HG03565 (cell line): ENCODE data around the gene KLHDC1.
"Not testable (repeated sequence)": the region's sequence is repeated elsewhere in the genome, so short reads cannot be mapped to it uniquely, and the experiment has no call there.

ENCODE experiments used
- ATAC-seq: cut with Tn5 transposase; IDR thresholded peaks from one replicate; pipeline ENCODE4 v1.9.1; 2021; ENCODE audit warnings: mild to moderate bottlenecking, moderate library complexity; ENCODE audit not compliant: unreplicated experiment

KLHDC1 gene, protein sequence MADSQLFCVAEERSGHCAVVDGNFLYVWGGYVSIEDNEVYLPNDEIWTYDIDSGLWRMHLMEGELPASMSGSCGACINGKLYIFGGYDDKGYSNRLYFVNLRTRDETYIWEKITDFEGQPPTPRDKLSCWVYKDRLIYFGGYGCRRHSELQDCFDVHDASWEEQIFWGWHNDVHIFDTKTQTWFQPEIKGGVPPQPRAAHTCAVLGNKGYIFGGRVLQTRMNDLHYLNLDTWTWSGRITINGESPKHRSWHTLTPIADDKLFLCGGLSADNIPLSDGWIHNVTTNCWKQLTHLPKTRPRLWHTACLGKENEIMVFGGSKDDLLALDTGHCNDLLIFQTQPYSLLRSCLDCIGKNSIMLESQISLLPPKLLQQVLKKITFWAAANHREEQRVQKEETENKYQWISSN

DNA sequence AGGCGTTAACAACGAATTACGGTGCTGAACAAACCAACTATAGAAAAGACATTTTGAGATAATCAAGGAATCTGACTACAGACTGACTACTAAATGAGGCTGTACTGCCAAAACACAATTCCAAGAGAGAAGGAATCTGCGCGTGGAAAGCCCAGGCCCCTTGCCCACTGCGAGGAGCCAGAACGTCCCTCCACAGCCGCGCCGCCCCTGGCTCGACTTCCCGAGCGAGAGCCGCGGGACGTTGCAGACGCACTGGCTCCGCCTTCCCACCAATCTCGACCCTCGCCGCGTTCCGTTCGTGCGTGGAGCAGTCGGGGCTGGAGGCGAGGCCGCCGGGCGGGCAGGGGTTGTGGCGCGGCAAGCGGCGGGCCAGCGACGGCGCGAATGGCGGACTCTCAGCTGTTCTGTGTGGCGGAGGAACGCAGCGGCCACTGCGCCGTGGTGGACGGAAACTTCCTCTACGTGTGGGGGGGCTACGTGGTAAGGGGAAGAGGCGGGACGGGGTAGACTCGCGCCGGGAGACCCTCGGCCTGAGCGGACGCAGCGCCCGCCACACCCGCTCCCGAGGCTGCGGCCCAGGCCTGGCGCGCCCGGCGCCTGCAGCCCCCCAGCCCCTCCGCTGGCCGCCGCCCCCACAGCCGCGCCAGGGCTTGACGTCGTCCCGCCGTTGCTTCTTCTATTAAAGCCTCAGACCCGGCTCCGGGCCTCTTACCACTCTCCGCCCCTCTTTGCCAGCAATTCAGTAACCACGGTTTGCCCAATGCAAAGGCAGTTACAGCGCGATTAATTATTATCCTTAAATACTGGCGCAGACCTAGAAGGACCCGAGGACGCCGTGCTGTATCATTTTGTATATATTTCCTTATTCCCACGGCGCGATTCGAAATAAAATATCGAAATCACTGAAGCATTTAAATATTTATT, at the start of gene KLHDC1:
Gene KLHDC1, plus strand, starts transcription at position 310 of the 924 bp plus-strand sequence. Its CDS starts 75 bp downstream, at position 385.
- ATAC-seq = peak; percentile 39

DNA sequence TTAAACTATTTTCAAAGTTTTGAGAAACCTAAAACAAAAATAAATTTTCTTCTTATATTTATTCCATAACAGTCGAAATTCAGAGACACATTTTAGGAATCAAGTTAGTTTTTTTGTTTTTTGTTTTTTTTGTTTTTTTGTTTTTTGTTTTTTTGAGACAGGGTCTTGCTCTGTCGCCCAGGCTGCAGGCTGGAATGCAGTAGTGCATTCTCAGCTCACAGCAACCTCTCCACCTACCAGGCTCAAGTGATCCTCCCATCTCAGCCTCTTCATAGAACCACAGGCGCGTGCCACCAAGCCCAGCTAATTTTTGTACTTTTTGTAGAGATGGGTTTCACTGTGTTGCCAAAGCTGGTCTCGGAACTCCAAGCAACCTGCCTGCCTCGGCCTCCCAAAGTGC, 39.4 kb upstream of the KLHDC1 start:
- no peak for ATAC-seq

DNA sequence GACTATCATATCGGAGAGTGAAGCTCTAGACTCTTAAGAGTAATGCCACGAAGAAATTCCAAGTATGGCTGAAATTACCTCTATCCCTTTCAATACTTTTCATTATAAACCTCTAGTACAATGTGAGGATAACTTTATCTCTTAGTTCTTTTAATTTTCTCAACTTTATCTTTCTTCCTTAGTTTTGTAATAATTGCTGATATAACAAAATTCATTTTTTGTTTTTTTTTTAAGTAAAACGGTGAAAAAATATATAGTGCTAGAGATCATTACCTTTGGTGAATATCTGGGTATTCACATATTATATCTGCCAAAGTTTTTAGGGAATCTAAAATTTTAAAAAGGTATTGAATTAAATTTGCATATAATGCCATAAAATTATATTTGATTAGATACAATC, 38.4 kb upstream of the KLHDC1 start:
- no peak for ATAC-seq

DNA sequence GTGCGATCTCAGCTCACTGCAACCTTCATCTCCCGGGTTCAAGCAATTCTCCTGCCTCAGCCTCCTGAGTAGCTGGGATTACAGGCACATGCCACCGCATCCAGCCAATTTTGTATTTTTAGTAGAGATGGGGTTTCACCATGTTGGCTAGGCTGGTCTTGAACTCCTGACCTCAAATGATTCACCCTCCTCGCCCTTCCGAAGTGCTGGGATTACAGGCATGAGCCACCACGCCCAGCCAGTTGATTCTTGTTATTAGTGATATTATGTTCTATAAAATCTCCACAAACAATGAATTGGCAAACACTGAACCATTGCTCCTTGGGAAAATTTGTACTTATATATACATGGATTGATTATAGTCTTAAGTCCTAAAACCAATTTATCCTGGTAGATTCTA, 35.4 kb upstream of the KLHDC1 start:
- not testable (repeated sequence) for ATAC-seq

DNA sequence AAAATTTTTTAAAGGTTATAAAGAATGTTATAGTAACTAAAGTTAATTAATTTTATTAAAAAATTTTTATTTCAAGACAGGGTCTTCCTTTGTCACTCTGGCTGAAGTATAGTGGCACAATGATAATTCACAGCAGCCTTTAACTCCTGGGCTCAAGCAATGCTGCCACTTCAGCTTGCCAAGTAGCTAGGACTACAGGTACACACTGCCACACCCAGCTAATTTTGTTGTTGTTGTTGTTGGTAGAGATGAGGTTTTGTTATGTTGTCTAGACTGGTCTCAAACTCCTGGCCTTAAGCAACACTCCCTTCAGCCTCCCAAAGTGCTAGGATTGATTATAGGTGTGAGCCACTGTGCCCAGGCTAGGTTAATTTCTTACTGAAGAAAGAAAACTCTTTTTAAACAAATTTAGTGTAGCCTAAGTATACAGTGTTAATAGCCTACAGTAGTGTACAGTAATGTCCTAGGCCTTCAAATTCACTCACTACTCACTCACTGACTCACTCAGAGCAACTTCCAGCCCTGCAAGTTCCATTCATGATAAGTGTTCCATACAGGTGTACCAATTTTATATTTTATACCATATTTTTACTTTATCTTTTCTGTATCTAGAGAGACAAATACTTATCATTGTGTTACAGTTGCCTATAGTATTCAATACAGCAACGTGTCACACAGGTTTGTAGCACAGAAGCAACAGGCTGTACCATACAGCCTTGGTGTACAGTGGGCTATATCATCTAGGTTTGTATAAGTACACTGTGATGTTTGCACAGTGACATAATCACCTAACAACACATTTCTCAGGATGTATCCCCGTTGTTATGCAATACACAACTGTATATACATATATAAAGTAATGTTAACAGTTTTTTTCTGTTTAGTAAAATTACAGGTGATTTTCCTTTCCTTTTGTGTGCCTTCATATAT, 33.1 kb upstream of the KLHDC1 start:
- no peak for ATAC-seq

DNA sequence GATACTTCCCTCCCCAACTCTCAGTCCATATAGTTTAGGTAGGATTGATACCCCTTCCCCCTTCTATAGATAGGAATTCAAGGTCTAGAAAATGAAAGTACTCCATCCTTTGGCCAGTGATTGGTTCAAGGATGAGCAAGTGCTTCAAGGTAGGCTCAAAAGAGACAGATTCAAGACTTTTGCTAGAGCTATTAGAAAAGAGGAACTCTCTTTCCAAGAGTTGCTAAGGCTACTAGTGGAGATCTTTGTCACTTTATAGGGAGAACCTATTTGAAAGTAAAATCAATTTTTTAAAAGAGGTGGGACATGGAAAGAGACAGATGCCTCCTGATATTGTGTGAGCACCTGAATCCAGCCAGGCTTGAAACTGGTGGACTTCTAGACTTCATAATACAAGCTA, 22.4 kb upstream of the KLHDC1 start:
- ATAC-seq = no peak

DNA sequence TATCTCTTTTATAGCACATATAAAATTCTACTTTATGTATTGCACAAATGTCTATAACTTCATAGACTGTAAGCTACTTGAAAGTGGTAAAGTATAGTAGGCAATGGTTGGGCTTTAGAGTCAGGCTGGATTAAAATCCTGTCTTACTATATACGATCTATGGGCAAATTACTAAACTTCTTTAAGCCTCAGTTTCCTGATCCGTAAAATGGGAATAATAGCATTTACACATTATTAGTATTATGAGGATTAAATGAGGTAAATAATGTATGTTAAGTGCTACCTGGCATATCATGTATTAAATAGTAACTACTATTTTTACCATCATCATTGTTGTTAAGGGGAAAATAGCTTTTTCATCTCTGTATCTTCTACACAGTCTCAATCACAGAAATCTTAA, 19.3 kb upstream of the KLHDC1 start:
- no peak for ATAC-seq

DNA sequence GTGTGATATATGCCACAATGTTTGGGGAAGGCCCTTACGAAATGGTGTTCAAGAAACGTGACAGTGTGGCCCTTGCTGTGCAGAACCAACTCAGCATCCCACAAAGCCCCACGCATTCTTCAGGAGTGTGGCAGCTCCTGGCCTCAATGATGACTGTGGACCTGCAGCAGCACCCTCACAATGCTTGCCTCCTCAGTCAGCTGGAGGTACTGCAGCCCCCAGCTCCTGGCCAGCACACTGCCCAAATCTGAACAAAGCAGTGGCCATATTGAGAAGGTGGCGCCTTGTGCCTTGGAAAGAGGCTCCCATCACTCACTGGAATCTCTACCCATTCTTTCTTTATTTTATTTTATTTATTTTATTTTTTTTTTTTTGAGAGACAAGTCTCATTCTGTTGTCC, 15.3 kb upstream of the KLHDC1 start:
- ATAC-seq = no peak

DNA sequence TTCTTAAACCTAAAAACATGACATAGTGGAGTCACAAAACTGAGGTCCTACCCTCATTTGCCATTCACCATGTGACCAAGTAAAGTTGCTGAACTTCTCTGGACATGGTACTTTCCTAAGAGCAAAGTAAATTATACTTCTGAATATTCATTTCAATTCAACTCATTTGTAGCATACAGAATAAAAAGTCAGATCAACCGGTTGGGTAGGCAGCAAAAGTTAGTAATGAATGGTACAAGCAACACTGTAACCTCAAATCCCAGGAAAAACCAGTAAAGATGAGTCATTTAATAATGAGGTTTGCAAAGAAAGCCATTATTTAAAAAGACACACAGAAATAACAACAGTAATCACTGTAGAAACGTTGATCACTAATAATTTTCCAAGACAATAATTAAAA, 13.6 kb upstream of the KLHDC1 start:
- no peak for ATAC-seq

DNA sequence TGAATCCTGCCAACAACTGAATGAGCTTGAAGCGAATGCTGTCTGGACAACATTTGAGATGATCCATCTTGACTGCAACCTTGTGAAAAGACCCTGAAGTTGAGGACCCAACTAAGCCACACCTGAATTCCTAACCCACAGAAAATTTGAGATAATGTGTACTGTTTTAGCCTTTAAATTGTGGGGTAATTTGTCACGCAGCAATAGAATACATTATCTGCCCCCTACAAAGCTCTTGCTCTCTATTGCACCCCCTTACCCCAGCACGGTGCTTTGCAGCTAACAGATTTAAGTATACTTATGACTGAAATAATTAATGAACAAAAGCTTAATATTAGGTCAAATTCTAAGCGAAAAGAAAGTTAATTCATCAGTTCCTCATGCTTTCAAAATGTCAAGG, 6.5 kb upstream of the KLHDC1 start:
- no peak for ATAC-seq

DNA sequence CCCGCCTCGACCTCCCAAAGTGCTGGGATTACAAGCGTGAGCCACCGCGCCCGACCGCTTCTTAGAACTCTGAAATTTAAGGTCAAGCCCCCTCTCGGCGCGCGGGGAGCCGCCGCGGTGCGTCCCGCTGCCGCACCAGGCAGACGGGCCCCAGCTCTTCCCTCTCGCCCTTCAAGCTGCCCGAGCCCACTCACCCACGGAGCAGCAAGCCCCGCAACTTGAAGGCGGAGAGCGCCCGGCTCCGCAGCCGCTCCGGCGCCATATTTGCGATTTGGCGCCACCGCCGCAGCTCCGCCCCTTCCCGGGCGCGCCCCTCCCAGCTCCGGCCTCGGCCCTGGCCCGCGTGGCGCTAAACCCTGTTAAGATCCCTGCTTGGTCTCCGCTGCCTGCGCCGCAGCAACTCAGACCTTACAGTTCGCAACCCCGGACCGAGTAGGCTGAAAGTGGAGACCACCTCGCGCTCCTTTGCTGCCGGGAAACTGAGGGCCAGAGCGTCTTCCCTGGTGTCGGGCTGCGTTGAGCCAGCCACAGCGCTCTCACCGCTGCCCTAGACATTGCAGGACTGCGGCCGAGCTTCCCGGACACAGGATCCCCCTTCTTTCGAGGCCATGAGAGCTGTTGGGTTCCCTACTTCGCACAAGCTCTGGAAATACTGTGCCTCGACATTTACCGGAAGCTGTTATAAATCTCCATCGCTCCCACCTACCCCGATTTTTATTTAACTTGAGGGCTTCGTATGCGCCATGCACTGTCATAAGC, 4.8 kb upstream of the KLHDC1 start, which contains the start of gene POLE2:
Gene POLE2, minus strand, starts transcription at position 273 of the 759 bp plus-strand sequence. Its CDS starts 11 bp downstream, at position 262.
- peak; percentile 71 for ATAC-seq

DNA sequence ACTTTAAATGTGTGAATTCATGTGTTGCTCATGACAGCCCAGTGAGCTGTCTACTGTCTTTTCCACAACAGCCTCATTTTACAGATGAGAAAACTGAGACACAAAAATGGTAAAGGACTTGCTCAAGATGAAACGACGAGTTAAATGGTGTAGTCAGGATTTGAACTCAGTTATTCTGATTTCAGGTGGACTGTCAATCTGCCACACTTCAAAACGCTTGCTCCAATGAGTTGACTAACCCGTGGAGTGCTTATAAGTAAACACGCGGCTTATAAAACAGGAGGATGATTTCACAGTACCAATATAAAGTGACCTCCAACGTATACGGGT, 4.3 kb upstream of the KLHDC1 start:
- no peak for ATAC-seq

DNA sequence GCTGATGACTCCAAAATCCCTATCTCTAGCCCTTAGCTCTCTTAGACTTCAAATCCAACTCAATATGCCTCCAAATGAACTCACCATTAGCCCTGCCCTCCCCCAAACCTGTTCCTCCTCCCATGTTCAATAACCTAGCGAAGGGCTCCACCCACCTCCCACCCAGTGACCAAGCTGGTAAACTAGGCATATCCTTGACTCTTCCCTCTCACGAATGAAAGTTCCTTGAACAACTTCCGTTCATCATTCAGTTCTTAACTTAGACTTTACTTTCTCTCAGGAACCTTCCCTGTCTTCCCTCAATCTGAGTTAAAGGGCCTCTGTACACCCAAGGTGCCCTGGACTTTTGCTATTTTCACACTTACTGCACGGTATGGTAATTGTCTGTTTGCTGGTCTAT, 1.9 kb upstream of the KLHDC1 start:
- ATAC-seq = no peak

DNA sequence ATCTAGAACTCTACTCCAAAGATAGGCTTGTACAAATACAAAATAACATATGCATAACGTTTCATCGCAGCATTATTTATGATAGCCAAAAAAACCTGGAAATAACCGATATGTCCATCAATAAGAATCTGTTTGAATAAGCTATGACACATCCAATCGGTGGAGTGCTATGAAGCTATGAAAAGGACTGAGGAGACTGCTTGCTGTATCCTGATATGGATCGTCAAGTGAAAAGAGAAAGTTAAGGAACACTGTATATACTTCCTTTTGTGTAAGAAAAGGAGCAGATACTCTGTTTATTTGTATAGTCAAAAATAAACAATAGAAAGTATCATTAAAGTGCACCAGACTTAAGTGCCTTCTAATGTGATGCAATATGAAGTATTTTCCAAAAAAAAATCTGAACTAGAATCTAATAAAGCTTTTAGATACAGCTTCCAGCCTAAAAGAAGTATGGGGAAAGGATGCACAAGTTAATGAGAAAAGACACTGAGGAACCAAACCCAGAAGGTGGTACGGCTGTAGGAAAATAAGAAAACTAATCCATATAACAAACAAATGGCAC, 645 bp upstream of the KLHDC1 start:
- no peak for ATAC-seq

DNA sequence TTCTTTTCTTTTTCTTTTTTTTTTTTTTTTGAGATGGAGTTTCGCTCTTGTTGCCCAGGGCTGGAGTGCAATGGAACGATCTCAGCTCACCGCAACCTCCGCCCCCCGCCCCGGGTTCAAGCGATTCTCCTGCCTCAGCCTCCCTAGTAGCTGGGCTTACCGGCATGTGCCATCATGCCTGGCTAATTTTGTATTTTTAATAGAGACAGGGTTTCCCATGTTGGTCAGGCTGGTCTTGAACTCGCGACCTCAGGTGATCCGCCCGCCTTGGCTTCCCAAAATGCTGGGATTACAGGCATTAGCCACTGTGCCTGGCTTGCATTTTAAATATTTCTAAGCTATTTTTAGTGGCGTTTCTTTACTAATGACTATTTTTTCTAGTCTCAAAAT, 810 bp downstream of the KLHDC1 start:
- ATAC-seq = not testable (repeated sequence)

DNA sequence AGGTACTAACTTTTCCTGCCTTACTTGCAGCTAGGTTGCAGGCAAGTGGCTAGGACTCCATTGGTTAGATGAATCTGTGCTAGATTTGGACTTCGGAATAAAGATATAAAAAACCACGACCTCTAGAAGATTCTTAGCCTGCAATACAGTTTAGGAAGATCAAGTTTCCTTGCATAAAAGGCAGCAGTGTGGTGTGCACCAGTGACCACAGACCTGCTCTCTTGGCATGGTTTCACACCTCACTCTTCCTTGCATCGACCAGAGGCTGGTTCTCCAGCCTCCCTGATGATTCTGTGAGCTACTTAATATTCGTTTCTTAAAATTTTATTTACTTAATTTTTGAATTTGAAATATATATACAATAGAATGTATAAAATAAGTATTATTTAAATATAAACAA, 9.8 kb downstream of the KLHDC1 start:
- no peak for ATAC-seq

DNA sequence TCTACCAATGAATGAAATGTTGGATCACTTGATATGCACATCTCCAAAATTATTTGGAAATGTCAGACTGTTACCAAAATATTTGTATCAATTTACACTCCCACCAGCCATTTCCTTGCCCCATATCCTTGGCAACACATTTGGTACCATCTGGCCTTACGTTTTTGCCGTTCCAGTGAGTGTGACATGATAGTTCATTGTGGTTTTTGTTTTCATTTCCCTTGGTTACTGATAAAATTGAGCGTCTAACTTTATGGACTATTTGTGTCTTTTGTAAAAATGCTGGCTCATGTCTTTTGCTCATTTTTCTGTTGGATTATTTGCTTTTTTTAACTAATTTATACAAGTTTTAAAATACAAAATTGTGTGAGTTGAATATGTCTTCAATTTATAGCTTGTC, 11.0 kb downstream of the KLHDC1 start:
- ATAC-seq = no peak

DNA sequence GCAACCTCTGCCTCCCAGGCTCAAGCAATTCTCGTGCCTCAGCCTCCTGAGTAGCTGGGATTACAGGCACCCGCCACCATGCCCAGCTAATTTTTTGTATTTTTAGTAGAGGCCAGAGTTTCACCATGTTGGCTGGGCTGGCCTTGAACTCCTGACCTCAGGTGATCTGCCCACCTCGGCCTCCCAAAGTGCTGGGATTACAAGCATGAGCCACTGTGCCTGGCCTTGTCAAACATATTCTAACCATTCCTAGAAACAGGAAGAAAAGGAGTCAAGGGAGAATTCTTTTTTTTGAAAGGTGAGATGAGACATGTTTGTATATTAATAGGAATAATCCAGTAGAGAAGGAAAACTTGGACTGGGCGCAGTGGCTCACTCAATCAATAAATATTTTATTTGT, 11.6 kb downstream of the KLHDC1 start:
- not testable (repeated sequence) for ATAC-seq

DNA sequence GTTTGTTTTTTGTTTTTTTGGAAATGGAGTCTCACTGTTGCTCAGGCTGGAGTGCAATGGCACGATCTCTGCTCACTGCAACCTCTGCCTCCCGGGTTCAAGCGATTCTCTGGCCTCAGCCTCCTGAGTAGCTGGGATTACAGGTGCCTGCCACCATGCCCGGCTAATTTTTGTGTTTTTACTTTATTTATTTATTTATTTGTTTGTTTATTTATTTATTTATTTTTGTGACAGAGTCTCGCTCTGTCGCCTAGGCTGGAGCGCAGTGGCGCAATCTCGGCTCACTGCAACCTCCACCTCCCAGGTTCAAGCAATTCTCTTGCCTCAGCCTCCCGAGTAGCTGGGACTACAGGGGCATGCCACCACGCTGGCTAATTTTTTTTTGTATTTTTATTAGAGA, 18.1 kb downstream of the KLHDC1 start:
- not testable (repeated sequence) for ATAC-seq

DNA sequence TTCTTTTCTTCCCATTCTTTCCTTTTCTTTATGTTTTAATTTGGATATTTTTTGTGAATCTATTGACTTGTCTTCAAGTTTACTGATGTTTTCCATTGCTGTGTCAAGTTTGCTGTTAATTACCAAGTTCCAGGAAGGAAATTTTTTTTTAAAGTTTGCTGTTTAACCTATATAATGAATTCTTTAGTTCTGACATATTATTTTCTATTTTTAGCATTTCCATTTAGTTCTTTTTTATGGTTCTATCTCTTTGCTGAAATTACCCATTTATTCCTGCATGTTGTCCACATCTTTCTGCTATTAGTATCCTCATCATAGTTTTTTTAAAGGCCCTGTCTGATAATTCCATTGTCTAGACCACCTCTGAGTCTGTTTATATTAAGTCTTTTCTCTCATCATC, 27.8 kb downstream of the KLHDC1 start:
- no peak for ATAC-seq
